NCI-H1930 (cell line): Measurements from ENCODE around the gene FAM184A.

ENCODE experiments used
- DNase-seq, 2 experiments: peaks; one replicate each; lab custom pipeline; 2025; lab: John Stamatoyannopoulos, UW

Gene FAM184A

DNA sequence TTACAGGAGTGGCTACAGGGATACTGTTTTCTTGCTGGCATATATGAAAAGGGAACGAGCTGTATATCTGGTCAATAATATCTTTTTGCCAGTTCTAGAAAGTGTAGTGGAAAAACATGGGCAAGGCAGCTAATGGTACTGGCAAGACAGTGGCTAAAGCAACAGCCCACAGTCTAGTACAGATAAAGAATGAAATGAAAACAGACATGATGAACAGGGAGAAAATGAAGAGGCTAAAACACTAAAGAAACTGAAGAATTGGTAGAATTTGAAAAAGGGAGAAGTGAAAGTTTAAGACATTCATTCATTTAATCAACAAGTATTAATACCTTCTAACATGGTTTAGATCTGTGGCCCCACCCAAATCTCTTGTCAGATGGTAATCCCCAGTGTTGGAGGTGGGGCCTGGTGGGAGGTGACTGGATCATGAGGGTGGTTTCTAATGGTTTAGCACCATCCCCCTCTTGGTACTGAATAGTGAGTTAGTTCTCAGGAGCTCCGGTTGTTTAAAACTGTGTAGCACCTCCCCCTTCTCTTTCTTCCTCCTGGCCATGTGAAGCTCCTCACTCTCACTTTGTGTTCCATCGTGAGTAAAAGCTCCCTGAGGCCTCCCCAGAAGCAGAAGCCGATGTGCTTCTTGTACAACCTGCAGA is 18.1 kb downstream of the FAM184A start:
- DNase-seq: no peak

DNA sequence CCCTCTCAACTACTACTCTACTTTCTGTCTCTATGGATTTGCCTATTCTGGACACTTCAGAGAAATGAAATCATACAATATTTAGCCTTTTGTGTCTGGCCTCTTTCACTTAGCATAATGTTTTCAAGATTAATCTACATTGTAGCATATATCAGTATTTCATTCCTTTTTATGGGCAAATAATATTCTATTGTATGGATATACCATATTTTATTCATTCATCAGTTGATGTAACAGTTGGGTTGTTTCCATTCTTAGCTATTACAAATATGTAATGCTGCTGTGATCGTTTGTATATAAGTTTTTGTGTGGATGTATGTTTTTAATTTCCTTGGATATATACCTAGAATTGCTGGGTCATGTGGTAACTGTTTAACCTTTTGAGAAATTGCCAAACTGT is 23.4 kb downstream of the FAM184A start:
- DNase-seq: no peak

DNA sequence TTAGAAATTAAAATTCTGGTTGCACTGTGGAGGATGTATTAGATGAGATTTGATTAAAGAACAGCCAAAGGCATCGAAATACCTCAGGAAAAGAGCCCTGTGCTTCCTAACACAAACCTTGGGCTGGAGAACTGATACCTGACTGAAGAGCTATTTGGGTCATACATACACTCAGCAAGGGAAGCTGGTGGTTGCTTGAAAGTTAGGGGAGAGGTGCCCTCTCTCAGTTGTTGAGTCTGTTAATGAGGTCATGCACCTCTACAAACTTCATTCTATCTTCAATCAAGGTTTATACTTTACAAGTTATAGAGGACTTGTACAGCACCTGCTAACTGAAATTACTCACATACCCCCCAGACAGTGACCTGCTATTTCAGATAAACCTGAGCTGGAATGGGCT is 25.5 kb downstream of the FAM184A start:
- DNase-seq: no peak

DNA sequence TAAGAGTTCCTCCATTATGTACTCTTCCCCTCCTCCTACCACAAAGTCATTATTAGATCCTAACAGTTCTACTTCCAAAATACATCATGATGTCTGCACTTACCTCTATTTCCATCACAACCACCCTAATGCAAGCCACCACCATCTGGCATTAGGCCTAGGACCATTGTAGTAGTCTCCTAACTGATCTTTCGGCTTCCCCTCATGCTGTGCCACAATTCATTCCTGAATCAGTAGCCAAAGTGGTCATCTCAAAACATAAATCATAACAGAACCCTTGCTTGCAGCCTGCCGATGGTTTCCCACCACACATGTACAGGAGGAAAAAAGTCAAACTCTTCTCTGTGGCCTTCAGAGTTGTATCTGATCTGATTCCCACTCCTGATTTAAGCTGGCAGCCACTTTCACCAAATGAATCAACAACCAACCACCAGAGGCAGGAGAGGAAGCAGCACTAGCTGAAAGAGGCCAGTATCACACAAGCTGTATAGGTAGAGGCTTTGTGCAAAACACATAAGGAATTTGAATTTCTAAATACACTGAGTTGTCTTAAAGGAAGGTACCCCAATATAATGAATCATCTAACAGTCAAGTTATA is 26.1 kb downstream of the FAM184A start:
- no peak for DNase-seq

DNA sequence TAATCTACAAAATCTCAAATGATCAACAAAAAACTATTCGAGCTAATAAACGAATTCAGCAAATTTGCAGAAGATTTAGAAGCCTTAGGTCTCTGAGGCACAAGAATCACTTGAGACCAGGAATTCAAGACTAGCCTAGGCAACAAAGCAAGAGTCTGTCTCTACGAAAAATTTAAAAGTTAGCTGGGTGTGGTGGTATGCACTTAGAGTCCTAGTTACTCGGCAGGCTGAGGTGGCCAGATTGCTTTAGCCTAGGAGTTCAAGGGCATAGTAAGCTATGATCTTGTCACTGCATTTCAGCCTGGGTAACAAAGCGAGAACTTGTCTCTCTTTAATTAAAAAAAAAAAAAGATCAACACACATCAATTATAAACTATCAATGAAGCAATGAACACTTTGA is 34.2 kb downstream of the FAM184A start:
- no peak for DNase-seq

DNA sequence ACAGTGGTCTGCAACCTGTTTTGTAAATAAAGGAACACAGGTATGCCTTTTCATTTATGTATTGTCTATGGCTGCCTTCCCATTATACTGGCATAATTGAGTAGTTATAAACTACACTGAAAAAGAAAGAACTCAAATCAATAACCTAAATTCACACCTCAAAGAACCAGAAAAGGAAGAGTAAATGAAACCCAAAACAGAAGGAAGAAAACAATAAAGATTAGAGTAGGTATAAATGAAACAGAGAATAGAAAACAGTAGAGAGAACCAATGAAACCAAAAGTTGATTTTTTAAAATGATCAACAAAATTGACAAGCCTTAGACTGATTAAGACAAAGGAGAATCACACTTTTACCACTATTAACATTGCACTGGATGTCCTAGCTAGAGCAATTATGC is 34.7 kb downstream of the FAM184A start:
- no peak for DNase-seq

DNA sequence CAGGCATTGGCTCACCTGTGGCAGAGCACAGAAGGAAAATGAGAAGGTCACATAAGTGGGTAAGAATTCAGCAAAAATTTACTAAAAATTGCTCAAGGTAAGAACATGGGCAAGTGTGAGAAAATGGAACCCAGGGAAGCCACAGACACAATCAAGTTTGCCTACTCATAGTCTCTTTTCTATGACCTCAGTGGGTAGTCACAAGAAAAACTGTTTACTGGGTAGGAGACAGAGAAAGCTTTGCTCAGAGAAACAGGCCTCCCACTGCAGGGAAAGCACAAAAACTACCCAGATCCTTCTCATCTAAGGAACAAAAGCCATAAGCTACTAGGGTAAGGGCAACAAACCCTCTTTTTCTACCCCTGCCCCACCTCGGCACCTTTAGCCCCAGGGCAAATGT is 35.2 kb downstream of the FAM184A start:
- DNase-seq: no peak

DNA sequence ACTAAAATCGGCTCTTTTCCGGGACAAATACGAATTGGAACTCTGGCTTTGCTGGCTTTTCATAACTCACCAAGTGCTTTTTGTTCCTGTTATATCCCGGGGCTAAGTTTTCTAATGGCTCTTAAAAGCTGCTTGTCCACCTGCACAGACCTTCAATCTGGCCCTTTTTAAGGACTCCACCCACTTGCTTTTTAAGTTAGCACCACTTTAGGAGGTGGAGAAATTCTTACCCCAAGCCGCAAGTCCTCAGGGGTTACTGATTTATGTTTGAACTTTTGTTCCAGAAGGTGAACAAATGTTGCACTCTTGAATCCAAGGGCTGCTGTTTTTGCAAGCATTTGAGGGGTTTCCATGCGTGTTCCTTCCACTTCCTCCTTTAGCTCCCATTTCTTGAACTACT is 37.8 kb downstream of the FAM184A start:
- DNase-seq: no peak

DNA sequence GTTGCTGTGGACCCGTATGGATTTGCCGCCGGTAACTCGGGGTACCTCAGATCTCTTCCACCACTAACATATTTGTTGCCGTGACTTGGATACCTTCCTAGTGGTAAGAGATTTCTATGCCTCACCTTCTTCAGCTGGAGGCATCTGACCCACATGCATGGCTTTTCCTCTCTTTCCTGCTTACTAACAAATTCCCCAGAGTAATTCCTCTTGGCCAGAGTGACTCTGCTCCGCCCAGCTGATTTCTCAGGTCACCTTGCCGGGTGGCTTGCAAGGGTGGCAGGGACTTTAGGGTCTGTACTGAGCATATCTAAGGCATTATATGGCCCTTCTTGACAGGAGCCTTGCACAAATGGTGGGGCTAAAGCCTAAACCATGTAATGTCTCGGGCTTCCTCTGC is 38.2 kb downstream of the FAM184A start:
- DNase-seq: no peak

DNA sequence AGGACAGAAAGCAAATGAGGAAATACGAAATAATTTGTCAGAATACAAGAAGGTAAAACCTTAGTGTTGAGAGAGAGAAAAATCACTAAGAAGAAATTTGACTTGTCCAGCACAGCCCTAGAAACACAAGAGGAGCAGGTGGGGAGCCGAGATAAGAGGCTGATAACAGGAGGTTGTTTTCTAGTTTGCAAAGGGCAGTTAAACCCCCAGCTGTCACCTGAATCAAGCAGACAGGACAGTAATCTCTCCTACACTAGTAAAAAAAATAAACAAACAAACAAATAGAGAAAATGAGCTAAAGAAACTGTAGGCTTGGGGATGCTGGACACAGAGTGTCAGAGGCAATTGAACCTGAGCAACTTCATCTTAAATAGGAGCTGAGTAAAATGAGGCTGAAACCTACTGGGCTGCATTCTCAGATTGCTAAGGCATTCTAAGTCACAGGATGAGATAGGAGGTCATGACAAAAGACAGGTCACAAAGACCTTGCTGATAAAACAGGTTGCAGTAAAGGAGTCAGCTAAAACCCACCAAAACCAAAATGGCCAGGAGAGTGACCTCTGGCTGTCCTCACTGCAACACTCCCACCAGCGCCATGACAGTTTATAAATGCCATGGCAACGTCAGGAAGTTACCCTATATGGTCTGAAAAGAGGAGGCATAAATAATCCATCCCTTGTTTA is 40.4 kb downstream of the FAM184A start:
- no peak for DNase-seq

DNA sequence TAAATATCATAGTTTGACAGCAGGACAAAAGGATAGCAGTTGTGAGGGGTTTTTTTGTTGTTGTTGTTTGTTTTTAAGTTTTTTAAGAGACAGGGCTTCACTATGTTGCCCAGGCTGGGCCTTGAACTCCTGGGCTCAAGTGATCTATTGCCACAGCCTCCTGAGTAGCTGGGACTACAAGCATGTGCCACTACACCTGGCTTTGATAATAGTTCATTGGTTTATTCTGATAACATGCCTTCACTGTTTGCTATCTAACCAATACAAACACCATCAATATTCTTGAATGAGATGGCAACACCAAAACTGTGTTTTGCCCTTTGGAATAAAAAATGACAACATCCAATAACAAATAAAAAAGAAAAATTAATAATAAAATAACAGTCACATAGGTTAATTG is 41.2 kb downstream of the FAM184A start:
- DNase-seq: no peak

DNA sequence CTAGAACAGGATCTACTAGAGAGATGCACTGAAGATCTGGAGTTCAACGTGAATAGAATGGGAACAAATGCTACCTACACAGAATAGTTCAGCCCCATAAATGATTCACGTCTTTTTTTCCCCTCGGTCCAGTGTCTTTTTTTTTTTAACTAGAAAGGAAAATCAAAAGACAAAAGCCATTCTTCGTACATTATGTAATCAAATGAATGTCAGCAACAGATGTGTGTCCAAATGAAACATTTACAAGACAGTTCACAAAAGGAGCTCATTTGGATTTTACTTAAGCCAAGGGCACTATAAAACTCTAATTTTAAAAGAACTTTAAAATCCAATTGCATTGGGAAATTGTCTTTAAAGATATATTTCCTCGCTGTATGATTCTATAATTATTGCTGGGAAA is 42.4 kb downstream of the FAM184A start:
- DNase-seq: no peak

DNA sequence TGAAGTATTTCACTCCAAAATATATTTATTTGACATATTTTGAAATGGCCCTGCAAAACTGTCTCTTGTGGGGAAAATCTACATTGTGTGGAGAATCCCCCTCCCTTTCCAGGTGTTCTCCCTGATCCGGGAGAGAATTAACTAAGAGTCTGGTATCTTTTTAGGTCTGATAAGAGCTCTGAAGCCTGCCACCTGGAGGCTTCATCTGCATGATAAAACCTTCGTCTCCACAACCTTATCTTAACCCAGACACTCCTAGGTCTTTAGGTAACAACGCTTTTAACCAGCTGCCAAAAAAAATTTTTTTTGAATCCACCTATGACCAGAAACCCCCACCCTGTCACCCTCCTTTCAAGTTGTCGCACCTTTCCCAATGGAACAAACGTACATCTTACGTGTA is 43.0 kb downstream of the FAM184A start:
- DNase-seq: no peak

DNA sequence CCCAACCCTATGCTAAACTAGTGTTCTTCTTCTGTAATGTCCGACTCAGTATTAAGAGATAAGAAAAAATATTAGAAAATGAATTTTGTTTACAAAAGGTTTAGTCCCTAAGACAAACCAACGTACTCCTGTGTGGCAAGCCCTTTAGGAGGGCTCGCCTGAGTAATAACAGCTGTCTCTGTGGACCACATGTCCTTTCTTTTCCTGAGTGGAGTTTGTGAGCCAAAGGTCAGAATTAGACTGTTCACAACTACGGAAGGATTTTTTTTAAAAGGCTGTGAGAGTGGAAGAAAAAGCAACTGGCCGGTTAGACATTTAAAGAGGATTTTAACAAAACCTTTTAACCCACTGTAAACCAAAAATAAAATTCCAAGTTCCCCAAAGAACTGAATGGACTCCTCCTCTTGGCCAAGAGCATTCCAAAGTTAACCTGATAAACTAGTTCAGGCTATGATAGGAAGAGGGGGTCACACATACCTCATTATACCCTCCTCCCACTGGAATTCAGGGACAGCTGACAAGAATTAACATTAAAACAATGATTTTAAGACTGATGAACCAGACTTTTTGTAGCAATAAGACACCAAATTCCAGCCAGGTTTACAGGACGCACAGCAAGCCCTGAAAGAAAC is 43.5 kb downstream of the FAM184A start:
- DNase-seq: no peak

DNA sequence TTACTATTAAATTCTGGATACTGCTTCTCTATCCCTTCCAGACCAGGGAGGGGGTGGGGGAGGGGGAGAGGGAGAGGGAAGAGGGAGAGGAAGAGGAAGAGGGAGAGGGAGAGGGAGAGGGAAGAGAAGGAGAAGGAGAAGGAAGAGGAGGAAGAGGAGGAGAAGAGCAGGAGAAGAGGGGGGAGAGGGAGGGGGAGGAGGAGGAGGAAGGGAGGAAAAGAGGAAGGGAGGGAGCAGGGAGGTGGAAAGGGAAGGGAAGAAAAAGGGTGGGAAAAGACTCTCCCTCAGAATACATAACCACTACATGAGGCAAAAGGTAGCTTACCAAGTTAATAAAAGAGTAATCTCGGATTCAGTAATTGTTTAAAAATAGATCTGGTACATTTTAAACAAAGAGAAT is 46.0 kb downstream of the FAM184A start:
- no peak for DNase-seq

DNA sequence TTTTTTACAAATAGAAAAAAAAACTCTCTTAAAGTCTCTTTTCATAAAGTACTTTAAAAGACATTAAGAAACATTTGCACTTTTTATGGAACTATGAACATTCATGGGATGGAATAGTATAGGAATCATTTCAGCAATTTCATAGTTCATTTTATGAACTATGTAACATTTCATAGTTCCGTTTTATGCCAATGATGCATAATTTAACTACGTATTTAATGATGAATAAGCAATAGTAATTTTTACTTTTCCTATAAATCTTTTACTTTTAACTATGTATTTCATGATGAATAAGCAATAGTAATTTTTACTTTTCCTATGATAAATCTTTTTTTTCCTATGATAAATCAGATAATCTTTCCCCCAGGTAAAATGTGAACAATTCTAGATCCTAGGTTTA is 47.7 kb downstream of the FAM184A start:
- no peak for DNase-seq

DNA sequence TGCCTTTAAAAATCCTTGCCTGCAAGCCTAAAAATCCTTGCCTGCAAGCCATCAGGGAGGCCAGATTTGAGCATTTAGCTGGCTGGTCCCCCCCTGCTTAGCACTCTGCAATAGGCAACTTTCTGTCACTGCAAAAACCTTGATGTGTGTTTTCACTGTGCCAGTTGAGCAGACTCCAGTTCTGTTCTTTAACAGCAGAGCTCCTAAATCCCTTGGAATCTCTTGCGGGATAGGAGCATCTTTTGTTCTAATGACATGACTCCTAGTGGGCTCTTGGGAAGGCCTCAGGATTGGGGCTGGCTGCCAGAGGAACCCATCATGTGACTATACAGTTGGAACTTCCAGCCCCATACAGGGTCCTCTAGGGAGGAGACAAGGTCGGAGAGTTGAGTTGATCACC is 50.4 kb downstream of the FAM184A start:
- DNase-seq: no peak

DNA sequence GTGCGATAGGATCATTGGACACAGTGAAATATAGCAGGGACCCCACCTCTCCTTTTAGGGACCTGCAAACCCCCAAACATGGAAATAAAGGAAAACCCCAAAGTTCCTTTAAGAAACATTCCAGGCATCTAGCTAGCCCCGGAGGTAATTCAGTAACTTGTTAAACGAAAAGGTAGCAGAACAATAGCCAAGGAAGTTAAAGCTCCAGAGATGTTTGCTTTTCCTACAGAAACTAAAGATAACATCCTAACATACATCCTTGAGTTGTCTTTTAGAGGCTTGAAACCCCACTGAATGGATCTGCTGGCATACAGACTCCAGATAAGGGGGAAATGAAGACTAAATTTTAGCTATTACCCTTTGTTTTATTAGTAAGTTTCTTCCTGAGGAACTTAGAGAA is 51.0 kb downstream of the FAM184A start:
- DNase-seq: no peak

DNA sequence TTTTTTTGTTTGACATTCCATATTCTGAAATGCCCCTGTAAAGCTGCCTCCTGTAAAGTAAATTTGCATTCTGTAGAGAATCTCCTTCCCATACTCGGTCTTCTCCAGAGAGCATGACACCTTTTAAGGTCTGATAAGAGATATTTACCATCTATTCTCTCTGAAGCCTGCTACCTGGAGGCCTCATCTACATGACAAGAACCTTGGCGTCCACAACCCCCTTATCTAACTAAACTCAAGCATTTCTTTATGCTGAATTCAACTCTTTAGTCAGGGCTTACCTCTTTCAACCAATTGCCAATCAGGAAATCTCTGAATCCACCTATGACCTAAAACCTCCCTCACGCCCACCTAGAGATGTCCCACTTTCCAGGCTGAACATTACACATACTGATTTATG is 51.6 kb downstream of the FAM184A start:
- no peak for DNase-seq

DNA sequence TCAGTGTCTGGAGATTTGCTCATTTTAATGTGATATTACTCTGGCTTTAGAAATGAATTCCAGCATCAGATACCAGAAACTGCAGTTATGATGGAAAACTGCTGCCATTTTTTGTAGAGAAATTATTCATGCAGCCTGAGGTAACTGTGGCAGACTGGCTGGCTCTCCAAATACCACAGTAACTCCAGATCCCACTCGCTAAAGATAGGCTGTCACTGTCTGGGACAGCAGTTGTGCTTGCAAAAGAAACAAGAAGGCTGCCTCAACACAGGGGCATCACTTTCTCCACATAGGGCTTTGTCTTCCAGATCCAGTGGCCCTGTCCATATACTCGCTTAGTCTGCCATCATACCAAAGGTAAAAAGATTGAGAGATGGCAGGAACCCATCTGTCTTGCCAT is 52.7 kb downstream of the FAM184A start:
- DNase-seq: no peak

DNA sequence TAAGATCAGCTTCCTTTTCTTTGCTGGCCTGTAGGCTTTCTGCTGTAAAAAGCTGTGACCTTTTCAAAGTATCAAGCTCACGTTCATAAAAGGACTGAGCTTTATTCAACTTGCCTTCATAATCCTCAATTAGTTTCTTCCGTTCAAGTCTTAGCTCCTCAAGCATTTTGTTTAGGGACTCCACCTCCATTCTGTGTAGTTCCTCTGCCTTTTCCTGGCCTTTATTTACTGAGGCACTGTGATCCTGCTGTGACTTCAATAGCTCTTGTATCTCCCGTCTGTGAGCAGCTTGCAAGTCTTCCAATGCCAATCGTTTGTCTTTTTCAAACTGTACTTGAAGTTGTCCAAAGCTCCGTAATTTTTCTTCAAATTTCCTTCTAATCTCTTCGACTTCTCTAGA is 54.4 kb downstream of the FAM184A start:
- no peak for DNase-seq

DNA sequence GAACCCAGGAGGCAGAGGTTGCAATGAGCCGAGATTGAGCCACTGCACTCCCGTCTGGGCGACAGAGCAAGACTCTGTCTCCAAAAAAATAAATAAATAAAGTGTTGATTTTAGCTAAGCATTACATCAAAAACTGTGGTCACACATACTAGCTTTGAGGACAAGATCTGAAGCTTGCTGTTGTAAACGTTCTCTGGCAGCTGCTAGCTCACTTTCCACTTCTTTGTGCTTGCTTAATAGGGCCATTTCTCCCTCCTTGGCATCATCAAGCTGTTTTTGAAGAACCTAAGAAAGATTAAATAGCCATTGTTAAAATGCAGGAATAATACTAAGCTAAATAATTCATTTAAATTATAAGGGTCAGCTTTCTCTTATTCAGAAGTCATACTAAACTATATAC is 55.7 kb downstream of the FAM184A start:
- DNase-seq: no peak
